NCI-H524 (cell line): ENCODE data around the gene ATP13A4.

ENCODE experiments used
- DNase-seq, 2 experiments: peaks; one replicate each; lab custom pipeline; 2025; lab: John Stamatoyannopoulos, UW

The ATP13A4 gene

DNA sequence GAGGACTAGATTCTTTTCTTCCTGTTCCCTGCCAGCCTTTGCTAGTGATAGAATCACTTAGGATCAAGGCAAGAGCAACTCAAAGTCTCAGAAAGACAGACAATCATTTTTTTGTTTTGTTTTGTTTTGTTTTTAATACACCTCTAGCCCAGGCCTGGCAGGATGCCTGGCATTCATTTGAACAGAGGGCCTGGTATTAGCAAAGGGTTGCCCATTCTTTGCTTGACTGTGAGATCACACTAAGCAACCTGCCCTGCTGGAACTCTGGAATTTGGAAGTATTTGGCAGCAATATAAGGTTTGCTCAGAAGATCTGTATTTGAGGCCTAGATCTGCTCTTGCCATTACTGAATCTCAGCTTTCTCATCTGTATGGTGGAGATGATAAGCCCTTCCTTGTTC is 154.4 kb downstream of the ATP13A4 start:
- no peak for DNase-seq

DNA sequence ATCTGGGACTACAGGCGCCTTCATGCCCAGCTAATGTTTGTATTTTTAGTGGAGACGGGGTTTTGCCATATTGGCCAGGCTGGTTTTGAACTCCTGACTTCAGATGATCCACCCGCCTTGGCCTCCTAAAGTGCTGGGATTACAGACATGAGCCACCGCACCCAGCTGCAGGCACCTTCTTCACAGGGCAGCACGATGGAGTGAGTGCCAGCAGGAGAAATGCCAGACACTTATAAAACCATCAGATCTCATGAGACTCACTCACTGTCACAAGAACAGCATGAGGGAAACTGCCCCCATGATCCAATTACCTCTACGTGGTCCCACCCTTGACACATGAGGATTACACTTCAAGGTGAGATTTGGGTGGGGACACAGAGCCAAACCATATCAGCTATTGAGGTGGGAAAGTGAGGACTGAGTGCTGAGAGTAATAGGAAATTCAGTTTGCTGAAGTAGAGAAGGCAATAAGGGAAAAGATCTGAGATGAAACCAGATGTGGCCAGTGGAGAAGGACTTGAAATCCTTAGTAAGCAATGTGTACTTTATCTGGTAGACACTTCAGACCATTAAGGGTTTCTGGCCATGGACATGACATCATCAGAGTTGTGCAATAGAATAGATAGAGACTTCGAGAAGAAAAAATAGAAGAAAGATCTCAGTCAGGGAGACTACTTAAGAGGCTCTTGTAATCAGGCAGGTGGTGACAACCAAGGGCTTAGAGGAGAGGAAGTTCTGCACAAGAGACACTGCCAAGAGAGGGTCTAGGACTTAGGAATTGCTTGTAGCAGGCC is 158.0 kb downstream of the ATP13A4 start:
- DNase-seq: no peak

DNA sequence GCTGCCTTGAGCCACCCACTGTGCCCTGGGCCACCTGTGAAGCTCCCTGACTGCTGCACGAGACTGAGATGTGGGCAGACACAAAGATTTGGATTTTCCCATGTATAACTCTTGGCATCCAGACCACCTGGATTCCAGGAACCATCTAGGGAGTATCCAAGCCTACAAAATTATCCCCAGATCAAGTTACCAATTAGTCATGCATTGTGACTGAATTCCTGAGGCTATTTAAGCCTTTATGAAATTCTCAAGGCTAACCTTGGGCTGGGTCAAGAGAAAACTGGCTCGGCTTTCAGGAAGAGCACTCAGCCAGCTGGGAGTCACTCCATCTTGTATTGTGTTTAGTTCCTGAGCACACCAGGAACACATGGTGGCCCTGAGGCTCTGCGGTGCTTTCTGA is 162.8 kb downstream of the ATP13A4 start:
- peak; percentile 87 to 95 for DNase-seq

DNA sequence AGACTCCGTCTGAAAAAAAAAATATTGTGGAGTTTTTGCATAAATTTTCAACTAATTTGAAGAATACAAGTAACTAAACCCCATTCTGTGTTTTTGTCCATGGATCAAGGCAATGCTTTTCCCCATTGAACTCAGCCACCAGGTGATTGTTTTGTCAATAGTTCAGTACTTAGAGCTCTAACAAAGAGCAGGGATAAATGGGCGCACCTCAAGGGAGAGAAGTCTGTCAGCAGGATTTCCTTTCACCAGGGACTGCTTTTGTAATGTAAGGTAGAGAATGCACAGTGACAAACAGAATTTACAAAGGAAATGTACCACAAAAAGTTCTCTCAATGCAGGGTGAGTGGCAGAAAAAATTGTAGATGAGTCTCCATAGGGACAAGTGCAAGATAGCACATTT is 165.4 kb downstream of the ATP13A4 start:
- DNase-seq: no peak

- DNase-seq: peak in 1 of 2 experiments; percentile 66
Observed at GRCh38 chr3:193388361-193388760, 166.3 kb downstream of the ATP13A4 start.

DNA sequence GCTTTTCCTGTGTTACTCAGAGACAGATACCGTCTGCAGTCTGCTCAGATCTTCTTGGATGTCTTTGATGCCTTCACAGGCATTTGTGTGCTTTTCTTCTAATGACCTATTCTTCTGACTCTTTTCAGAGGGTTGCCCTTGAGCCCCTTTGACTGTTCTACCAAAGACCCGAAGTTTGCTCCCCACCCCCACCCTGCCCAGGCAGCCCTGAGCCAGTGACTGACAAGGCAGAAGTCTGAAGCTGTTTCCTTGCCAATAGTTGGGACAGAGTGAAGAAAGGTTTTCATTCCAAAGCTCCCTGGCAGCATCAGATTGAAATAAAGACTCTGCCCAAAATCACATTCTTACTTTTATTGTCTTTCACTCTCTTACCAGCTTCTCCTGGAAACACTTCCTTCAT is 167.1 kb downstream of the ATP13A4 start:
- DNase-seq: no peak

DNA sequence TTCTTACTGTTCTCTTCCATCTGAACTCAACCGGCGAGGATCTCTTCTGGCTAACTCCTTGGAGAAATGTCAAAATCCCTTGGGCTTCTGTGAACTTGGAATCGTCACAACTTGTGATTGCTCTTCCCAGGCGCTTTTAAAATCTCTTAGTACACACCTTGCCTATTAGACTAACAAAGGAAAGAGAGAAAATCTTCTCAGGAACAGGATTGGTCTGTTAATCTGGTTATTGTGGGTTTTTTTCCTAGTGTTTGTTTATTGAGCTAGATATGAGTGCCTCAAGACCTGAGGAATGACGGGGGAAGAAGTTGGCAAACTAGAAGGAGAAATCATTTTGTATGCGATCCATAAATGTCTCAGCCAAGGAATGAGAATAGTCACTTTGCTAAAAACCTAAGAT is 176.0 kb downstream of the ATP13A4 start, which contains the start of gene ATP13A5:
Gene ATP13A5, minus strand, starts transcription at position 48 of the 400 bp plus-strand sequence. Its CDS starts 28 bp downstream, at position 20.
- no peak for DNase-seq

DNA sequence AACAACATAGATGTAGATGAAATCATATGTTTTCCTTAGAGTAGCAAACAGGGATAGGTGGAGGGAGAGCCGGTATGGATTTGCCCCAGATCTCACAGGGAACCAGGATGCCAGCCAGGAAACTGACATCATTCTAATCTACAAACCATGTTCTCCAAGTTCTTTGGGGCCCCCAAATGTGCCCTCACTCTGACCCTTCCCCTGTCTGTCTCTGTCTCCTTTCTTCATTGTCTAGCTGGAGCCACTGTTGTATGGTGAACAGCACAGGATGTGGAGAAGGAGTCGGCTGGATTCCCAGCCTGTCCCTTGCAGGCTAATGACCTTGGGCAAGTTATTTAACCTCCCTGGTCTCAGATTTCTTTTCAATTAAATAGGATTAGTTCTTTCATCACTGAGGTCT is 177.1 kb downstream of the ATP13A4 start:
- DNase-seq: no peak

GRCh38 chr3:193375614-193376013 is 179.1 kb downstream of the ATP13A4 start:
- DNase-seq: no peak

GRCh38 chr3:193372783-193373182 is 181.9 kb downstream of the ATP13A4 start:
- no peak for DNase-seq

DNA sequence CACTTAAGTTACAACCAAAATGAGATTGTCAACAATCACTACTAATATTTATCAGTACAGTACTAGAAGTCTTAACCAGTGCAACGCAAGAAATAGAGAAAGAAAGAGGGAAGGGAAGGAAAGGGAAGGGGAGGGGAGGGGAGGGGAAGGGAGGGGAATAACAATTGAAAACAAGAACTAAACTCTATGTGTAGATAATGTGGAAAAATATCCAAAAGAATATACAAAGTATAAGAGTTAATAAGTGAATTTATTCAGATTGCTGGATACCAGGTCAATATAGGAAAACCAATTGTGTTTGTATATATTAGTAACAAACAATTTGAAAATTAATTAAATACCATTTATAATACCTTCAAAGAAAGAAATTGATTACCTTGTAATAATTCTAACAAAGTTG is 186.8 kb downstream of the ATP13A4 start:
- DNase-seq: no peak

GRCh38 chr3:193357291-193357690 is 197.4 kb downstream of the ATP13A4 start:
- no peak for DNase-seq

DNA sequence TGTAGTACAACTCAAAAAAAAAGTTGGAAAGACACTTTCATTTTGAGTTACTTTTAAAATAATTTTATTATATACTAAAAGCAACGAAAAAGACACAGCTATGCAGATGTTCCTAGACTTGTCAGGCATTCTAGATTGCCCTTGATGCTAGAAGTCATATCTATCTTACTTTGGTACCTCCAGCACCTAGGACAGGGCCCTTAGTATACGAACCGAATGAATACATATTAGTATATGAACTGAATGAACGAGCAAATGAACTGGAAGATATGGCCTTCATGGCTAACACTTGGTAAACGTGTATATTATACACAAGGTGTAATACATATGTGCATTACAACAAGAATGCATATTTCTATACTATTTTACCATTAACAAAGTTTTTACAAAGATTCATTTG is 200.3 kb downstream of the ATP13A4 start:
- DNase-seq: no peak
